ENCODE data around the gene C20orf202. TPM values are rescaled to one million over a fixed set of nuclear protein-coding genes. Genes with fewer than 3 reads are reported as not detected.

C20orf202 gene
- total and polyA plus RNA-seq, 10 donors = 0.06 to 2.9 (median 0.31) TPM; not detected in 2

GRCh38 chr20:1209447-1210387, 6.5 kb downstream of the C20orf202 start:
- Histone ChIP-seq H3K27me3 (replicated peaks in 1 of 7) (peaks cover 0 to 15% (median 0%) of the 10 kb centered on the region in 7 donors), H3K4me1 (peaks cover 0 to 9% (median 6%) of the 10 kb centered on the region in 6 donors), H3K4me3 (no peak overlapping the region), H3K27ac (no peak overlapping the region), H3K9me3 (no peaks in the 10 kb centered on the region), H3K36me3 (no peaks in the 10 kb centered on the region)
- TF ChIP-seq POLR2AphosphoS5 (IDR thresholded peaks at IDR 0.05) (no peak), POLR2A (IDR thresholded peaks at IDR 0.05) (no peak), CTCF (IDR thresholded peaks at IDR 0.05 in 8 of 11, conservative IDR thresholded peaks at IDR 0.05 in 3 of 11) (no peak)
- intact Hi-C loops (cut with DNase I; ENCODE audit: low total_unique reads) = loop anchor here (5.0 to 10.0 kb wide), 2 partner anchors 255 to 387 kb away; no protein-coding TSS in a partner anchor
- WGBS, 5 donors = 68 to 75% (median 69%) methylated on average over 5 of the region's 5 CpGs
- no peak for DNase-seq

- 88 to 100% (median 93%) methylated on average over 1 of the region's 1 CpG for WGBS, 5 donors
- Histone ChIP-seq H3K4me3 (no peak overlapping the region), H3K4me1 (peaks cover 0 to 9% (median 6%) of the 10 kb centered on the region in 6 donors), H3K36me3 (no peaks in the 10 kb centered on the region), H3K27ac (no peak overlapping the region), H3K9me3 (no peaks in the 10 kb centered on the region), H3K27me3 (replicated peaks in 1 of 7) (peaks cover 0 to 16% (median 0%) of the 10 kb centered on the region in 7 donors)
- intact Hi-C loops (cut with DNase I; ENCODE audit: low total_unique reads) = loop anchor here (5.0 to 10.0 kb wide), 2 partner anchors 256 to 388 kb away; no protein-coding TSS in a partner anchor
- TF ChIP-seq POLR2A (IDR thresholded peaks at IDR 0.05) = no peak
- no peak for DNase-seq
These were observed 7.2 kb downstream of the C20orf202 start for GRCh38 chr20:1210501-1210900.

DNA sequence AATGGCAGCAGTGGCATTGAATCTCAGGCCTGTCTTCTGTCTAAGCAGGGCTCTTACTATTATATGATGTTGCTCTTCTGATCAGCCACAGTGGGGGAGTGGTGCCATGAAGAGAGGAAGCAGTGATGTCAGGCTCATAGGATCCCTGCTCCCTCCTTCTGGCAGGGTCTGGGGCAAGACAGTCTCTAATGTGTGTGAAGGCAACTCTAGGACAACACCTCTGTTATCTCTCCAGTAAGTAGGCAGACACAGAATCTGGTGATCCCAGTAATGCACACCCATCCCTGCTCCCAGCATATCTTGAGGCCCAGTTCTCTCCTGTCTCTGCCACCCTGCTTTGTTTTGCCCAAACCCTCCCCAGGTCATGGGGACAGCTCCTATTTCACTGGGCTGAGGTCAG, 8.8 kb downstream of the C20orf202 start:
- peaks cover 0 to 29% (median 0%) of the 10 kb centered on the region in 7 donors for H3K27me3 ChIP-seq (replicated peaks in 1 of 7)
- intact Hi-C loops (cut with DNase I; ENCODE audit: low total_unique reads) = loop anchor here (5.0 to 10.0 kb wide), 2 partner anchors 257 to 390 kb away; no protein-coding TSS in a partner anchor
- H3K9me3 ChIP-seq = no peaks in the 10 kb centered on the region

More for the DNA sequence above, 8.8 kb downstream of the C20orf202 start:
- DNase-seq = no peak
- Histone ChIP-seq H3K27ac (no peak overlapping the region), H3K4me1 (peaks cover 0 to 9% (median 6%) of the 10 kb centered on the region in 6 donors), H3K4me3 (no peak overlapping the region), H3K36me3 (no peaks in the 10 kb centered on the region)
- no peak for TF ChIP-seq POLR2AphosphoS5 (IDR thresholded peaks at IDR 0.05)
- TF ChIP-seq CTCF (IDR thresholded peaks at IDR 0.05 in 8 of 11, conservative IDR thresholded peaks at IDR 0.05 in 3 of 11) = no peak
- TF ChIP-seq POLR2A (IDR thresholded peaks at IDR 0.05) = no peak
